HG03342 (cell line): ENCODE results near the gene RASSF3.
A peak's percentile ranks its signal among the peaks of the same experiment; 100 is the strongest.
"Not testable (repeated sequence)": the region's sequence is repeated elsewhere in the genome, so short reads cannot be mapped to it uniquely, and the experiment has no call there.

Source experiments
- ATAC-seq: cut with Tn5 transposase; IDR thresholded peaks from one replicate; pipeline ENCODE4 v1.9.1; 2021; ENCODE audit warnings: mild to moderate bottlenecking, moderate library complexity; ENCODE audit not compliant: unreplicated experiment

RASSF3 gene

DNA sequence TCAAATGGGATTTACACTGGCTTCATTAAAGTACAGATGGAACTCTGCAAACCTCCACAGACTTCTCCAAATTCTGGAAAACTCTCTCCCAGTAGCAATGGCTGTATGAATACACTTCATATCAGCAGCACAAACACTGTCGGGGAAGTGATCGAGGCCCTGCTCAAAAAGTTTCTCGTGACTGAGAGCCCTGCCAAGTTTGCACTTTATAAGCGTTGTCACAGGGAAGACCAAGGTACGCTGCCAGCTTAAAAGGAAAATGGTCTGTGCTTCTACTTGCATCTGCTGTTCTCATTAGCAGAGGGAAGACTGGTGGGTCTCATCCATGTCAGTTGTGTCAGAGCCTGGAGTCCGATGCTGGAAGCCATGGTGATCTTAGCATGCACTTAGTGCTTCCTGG, 77.9 kb downstream of the RASSF3 start:
- no peak for ATAC-seq

DNA sequence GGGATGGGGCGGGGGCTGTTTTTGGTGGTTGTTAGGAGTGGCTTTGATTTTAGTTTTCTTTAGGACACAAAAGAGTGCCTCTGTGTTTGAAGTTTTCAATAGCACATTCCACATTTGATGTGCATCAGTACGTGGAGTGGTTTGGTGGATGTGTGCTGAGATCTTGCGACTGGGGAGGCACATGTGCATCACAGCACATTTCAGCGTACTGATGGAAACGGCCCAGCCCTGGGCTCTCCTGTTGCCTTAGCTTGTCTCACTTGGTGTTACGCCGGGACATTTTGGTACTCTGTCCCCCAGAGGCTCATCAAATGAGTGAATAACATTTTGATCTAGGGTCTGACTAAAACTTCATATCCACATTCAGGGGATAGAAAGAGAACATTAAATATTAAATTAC, 78.4 kb downstream of the RASSF3 start:
- ATAC-seq = no peak

DNA sequence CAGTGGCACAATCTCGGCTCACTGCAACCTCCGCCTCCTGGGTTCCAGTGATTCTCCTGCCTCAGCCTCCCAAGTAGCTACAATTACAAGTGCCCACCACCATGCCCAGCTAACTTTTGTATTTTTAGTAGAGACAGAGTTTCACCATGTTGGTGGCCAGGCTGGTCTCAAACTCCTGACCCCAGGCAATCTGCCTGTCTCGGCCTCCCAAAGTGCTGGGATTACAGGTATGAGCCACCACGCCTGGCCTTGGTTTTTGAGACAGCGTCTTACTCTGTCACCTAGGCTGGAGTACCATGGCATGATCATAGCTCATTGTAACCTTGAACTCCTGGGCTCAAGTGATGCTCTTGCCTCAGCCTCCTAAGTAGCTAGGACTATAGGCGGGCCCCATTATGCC, 79.9 kb downstream of the RASSF3 start:
- ATAC-seq = not testable (repeated sequence)

DNA sequence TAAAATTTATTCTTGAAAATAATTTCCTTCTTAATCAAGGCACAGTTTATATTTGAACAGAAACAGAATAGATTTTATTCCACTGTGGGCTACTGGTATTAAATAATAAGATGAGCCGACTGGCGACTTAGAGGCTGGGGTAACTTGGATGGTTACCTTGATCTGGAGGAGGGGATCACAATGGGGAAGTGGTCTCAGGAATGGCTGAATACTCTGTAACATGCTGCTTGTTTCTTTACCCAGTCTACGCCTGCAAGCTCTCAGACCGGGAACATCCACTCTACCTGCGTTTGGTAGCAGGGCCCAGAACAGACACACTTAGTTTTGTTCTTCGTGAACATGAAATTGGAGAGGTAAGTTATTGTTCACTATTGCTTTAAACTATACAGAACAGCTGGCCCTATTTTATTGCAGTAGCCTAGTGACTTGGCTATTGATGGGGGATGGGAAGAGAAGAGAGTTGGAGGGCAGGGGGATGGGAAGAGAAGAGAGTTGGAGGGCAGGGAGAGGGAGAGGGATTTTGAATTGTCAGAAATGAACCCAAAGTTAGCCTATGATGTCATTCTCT, 81.0 kb downstream of the RASSF3 start:
- ATAC-seq = no peak

DNA sequence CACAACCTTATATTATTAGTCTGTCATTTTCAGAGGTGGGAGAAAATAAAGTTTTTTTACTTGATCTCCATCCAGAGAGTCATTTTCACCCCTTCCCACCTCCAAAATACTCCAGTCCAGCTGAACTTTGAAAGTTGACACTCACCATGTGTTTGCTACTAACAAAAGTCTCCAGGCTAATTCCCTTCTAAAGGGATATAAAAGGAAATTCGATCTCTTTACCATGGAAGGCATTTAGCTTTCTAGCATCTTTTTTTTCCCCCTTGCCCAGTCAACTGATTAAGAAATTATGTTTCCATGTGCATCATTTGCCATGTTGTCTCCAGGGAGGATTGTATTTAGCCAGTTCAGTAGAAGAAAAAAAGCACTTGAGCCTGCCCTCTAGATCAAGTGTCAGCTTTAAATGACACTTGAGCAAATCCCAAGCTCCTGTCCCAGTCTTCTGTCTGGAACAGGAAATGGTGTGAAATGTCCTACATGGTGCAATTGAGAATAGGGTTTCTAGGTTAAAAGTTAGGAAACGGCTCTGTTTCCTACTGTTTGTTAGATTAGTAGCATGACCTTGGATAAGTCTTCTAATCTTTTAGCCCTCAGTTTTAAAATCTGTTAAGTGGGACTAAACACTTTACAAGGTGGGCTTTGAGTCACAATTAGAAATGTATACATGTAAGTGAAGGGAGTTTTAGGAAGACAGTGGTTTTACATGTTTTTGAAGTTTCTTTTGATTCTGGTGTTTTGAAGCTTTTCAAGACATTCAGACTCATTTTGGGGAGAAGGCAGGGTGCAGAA, 81.7 kb downstream of the RASSF3 start:
- ATAC-seq = no peak

DNA sequence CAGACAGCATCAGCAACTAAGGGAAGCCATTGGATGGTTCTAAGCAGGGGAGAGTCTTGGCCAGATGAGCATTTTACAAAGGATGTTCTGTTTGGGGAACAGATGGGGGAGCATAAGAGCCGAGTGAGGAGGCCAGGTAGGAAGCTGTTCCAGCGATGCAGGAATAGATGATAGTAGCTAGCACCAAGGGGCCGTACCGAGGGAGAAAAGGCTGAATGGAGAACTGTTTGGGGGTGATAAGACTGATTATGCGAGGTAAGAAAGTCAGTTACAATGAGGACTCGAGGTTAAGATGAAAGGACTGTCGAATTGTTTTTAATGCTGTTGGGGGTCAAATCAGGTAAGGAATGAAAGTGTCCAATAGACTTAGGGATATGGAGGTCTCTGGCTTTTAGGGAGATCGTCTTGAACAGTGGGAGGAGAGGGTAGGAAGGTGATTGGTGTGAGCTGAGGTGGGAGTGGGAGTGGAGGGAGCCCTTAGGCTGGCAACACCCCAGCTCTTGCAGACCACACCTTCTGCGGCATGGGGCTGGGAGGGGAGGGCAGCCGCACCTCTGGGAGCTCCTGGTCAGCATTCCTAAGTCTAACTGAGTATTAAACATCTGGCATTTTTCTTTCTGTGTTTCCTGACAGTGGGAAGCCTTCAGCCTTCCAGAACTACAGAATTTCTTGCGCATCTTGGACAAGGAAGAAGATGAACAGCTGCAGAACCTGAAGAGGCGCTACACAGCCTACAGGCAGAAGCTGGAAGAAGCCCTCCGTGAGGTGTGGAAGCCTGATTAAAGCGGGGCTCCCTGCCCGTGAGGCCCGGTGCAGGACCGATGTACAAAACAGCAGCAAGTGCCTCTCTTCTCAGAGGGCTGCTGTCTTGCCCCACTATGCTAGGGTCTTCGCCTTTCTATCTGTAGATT, 84.1 kb downstream of the RASSF3 start:
- ATAC-seq = no peak

DNA sequence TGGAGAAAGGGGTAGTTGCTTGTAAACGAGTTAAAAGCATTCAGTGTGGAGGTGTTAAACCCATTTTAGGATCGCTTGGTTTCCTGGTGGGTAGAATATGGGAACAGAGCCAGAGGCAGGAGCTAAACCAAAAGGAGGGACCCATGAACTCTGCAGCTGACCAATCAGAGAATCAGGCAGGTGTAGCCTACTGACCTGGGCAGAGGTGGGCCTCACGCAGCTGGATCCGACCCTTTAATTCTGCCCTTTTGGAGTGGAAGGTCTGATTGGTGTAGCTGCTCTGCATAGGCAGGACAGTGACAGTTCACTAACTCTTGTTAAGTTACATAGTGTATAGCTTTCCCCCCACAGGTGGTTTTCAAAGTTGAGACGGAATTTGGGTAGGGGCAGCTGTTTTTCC, 85.3 kb downstream of the RASSF3 start:
- no peak for ATAC-seq

DNA sequence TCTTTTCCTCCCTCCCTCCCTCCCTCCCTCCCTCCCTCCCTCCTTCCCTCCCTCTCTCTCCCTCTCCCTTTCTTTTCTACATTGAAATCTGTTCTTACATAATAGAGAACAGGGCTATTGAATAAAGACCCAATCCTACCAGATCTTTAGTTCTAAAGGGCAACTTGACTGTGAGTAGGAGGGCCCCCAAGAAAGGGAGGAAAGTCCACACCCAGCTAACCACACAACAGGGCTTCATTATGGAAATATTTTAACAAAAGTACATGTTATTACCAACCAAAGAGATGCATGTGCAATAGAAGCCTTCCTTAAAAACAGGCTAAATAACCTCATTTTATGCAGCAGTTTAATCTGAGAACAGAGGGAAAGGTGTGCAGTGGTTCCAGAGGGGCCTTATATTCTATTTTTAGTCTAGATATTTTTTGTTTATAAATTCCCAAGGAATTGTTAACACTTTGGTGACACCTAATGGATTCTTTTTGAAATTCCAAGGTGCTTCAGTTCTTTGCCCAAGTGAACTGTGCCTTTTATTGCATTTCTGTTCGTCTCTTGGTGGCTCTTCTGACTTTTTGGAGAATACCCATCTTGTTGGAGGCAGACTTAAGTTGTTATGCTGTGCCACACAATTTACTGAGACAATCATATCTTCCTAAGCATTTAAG, 85.9 kb downstream of the RASSF3 start:
- no peak for ATAC-seq

DNA sequence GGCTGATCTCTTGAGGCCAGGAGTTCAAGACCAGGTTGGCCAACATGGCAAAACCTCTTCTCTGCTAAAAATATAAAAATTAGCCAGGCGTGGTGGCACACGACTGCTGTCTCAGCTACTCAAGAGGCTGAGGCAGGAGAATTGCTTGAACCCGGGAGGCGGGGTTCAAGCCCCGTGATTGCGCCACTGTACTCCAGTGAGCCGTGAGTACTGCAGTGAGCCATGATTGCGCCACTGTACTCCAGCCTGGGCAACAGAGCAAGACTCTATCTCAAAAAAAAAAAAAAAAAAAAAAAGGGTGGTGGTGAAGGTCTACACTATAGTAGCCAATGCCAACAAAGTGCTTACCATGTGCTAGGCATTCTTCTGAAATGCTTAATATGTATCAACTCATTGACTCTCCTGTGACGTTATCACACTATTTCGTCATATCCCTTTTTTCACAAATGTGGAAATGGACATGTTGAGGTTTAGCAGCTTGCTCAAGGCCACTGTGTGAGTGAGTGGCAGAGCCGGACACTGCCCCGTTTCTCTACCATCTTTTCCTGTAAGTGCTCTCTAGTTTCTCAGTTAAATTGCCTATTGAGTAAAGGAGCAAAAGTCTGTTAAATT, 89.3 kb downstream of the RASSF3 start:
- no peak for ATAC-seq

DNA sequence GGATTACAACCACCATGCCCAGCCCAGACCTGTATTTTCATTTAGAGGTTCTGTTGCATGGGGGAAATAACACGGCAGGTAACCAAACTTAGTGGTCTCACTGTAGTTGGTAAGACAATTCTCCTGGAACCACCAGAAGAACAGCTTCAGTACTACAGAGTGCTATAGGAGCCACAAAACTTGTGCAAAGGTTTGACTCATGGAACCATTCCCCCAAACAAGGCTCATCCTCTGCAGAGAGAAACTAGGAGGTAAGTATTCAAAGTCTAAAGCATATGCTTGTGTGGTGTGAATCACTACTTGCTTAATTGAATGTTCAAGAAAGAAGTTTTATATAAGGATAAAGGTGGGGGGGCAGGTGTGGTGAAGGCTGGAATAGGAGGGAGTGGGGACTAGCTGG, 90.2 kb downstream of the RASSF3 start:
- ATAC-seq = no peak

DNA sequence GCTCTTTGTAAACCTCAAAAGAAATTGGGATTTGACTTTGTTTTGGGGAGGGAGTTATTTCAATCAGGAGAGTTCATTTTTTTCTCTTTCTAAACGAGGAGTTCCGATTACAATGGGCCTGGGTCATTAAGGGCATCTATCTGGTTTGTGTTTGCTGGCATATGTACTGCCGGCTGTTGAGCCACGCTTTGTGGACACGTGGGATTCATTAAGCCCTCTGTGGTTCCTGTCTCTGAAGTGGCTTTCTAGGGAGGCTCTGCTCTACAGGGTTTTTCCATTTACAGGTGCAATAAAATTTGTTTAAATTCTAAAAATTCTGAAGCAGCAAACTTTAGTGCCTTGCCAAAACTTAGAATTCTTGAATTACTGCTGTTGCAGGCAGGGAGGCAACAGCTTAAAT, 91.0 kb downstream of the RASSF3 start:
- ATAC-seq = no peak

DNA sequence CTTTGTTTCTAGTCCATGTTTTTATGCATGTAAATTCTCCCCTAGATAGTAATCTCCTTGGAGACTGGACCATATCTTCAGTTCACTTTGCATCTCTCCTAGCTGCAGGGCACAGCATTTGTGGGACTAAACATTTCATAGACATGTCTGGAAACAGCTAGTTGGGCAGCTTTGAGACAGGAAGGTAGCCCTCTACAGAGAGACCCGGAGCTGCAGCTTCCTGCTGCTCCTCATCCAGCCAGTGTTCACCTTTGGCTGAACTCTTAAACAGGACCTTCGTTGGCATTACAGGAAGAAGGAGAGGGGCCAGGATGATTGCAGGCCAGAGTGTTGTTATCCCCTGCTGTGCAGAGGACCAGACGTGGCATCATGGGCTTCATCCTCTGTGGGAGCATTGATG, 96.0 kb downstream of the RASSF3 start:
- ATAC-seq = no peak

DNA sequence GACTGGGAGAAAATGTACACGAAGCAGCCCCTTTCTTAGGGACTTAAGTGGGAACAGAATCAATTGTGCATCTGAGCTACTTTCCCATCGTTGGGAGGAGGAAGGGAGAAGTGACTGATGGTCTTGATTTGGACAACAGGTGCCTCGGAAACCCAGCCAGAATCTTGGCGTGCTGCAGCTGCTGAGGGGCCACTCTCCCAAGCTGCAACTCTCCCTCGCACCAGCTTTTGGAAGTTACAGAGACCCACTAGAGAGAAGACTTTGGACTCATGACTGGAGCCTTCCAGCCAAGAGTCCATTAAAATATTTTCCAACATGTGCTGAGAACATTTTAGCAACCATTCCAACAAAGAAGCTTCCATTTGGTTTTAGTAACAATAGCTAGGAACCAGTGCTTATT, 96.6 kb downstream of the RASSF3 start:
- no peak for ATAC-seq

DNA sequence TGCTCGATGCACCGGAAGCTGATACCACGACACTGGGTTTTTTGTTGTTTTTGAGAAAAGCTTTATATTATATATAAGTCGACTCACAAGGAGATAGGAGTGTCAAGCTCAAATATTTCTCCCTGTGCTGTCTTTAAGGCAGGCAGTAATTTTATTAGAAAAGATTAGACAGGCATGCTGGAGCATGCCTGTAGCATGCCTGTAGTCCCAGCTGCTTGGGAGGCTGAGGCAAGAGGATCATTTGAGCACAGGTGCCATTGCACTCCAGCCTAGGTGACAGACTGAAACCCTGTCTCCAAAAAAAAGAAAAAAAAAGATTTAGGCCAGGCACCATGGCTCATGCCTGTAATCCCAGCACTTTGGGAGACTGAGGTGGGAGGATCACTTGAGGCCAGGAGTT, 97.1 kb downstream of the RASSF3 start:
- no peak for ATAC-seq

DNA sequence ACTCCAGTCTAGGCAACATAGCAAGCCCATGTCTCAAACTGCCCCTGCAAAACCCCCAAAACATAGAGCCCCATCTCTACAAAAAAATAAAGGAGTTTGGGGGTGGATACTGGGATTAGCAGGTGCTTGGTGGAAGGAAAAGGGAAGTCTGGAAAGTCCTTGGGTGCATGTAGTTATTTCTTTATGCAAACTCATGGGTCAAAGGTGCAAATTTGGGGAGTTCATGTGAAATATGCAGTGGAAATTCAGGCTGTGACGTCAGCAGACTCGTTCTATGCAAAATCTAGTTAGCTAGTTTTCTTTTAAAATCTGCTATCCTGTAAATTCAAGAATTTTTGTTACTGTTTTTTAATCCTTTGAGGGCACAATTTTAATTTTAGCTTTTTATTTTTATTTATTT, 97.6 kb downstream of the RASSF3 start:
- no peak for ATAC-seq

DNA sequence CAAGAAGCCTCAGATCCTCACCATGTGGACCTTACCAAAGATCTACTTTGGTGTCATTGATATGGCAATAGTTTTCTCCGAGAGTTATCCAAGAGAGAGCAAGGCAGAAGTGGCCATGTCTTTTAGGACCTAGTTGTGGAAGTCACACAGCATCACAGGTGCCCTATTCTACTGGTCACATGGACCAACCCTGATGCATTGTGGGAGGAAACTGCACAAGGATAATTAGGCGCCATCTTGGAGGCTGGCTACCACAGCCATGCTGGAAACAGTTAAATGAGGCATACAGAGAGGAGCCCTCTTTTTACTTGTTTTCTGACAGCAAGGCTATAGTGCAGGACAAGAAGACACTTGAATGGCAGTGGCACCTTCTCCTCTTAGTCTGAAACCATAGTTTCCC, 99.1 kb downstream of the RASSF3 start:
- no peak for ATAC-seq

DNA sequence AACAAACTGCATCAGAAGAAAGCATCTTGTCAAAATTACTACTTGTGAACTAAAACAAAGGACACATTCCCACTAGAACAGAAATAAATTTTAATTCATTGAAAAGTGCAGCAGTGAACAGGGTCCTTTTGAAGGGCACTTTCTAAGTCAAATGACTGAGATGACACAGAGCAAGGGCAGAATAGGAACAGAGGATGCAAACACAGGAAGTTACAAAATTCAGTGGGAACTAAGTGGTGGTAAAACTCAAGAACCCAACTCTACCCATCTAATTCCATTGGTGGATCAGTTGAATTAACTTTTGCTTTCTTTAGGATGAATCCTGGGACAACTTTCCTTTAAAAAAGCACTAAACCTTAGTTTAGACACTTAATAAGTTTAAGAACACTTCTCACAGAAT, 103.1 kb downstream of the RASSF3 start:
- ATAC-seq = no peak

DNA sequence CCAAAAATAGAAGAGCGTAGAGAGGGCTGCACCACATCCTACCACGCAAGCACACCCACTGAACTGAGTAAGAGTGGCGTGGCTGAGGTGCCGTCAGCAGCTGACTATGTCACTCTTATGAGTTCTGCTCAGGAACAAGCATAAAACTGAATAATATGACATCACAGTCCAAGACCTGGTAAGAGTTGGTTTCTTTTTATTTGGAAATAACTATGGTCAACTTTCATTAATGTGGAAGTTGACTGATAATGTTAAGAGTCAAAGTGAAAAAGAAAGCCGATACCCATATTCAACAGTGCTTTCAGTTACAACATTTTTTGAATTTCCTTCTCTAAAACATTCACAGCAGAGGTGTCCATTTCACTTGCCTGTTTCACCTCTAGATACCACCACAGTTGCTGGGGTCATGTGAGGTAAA, 104.3 kb downstream of the RASSF3 start:
- ATAC-seq = peak; percentile 71

DNA sequence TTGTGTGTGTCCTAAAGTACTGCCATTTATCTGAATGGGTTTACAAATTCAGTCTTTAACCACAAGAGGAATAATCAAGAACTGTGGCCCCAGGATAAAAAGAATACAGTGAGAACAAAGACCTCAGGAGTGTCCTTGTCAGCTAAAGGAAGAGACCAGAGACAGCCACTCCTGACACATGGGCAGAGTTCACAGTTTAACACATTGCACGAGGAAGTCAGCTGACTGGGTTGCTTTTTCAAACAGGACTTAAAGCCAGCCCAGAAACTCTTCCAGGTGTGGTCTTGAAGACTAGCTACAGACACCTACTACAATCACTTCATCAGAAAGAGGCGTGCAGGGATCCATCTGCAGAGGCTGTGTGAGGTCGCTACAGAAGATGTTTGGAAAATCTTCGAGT, 106.1 kb downstream of the RASSF3 start:
- ATAC-seq = no peak

DNA sequence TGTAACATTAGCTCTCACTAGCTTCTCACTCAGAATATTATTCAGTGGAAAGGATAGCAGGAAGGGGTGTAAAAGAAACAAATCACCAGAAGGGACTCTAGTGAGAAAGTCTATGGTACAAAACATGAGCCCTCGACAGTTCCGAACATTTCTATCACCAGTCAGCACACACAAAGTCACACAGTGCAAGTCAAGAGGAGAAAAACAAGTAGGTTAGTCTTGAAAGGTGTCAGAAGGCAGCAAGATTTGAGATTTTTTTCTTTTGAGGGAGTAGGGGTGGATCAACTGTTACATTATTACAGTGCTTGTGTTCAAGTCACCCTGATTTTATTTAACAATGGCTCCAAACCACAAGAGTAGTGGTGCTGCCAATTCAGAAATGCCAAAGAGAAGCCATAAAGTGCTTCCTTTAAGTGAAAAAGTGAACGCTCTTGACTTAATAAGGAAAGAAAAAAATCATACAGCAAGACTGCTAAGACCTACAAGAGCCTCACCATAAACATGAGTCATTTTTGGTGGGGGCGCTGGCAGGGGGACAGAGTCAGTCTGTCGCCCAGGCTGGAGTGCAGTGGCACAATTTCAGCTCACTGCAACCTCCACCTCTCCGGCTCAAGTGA, 106.7 kb downstream of the RASSF3 start:
- no peak for ATAC-seq
